GM20000 (cell line): Measurements from ENCODE around the gene FZD2.

ENCODE experiments used
- DNase-seq: peaks from one replicate; pipeline ENCODE4 v3.0.0; 2012; ENCODE audit warnings: low spot score
- CTCF ChIP-seq: IDR thresholded peaks from 2 replicates; pipeline ENCODE4 v1.5.1; 2012; ENCODE audit warnings: mild to moderate bottlenecking, control low read depth; ENCODE audit errors: extremely low read depth, missing control alignments

Gene FZD2

GRCh38 chr17:44591206-44591605 lies 33.9 kb downstream of the FZD2 start:
- no peak for TF ChIP-seq CTCF
- DNase-seq, result no peak

- TF ChIP-seq CTCF, result no peak
- DNase-seq, result no peak
Observed at GRCh38 chr17:44593156-44593555, 35.9 kb downstream of the FZD2 start.

- DNase-seq, result no peak
- TF ChIP-seq CTCF, result no peak
Observed at GRCh38 chr17:44595216-44595775, 38.0 kb downstream of the FZD2 start.

GRCh38 chr17:44598329-44598728 lies 41.0 kb downstream of the FZD2 start:
- DNase-seq, result no peak
- TF ChIP-seq CTCF, result no peak

- DNase-seq, result no peak
Observed at GRCh38 chr17:44598932-44599297, 41.6 kb downstream of the FZD2 start.

GRCh38 chr17:44599298-44600175 lies 42.3 kb downstream of the FZD2 start:
- no peak for TF ChIP-seq CTCF
- DNase-seq, result no peak

More at GRCh38 chr17:44598932-44599297, 41.6 kb downstream of the FZD2 start:
- TF ChIP-seq CTCF, result no peak

- TF ChIP-seq CTCF, result no peak
- no peak for DNase-seq
Observed at GRCh38 chr17:44601539-44601938, 44.3 kb downstream of the FZD2 start.
